ENCODE measurements around the gene UBE2L6. TPM values are rescaled to one million over a fixed set of nuclear protein-coding genes. Genes with fewer than 3 reads are reported as not detected.

UBE2L6 gene
- total and polyA plus RNA-seq, 2 of the 4 experiments (the other 2 are of a cell fraction): 37.5 to 46.7 TPM

DNA sequence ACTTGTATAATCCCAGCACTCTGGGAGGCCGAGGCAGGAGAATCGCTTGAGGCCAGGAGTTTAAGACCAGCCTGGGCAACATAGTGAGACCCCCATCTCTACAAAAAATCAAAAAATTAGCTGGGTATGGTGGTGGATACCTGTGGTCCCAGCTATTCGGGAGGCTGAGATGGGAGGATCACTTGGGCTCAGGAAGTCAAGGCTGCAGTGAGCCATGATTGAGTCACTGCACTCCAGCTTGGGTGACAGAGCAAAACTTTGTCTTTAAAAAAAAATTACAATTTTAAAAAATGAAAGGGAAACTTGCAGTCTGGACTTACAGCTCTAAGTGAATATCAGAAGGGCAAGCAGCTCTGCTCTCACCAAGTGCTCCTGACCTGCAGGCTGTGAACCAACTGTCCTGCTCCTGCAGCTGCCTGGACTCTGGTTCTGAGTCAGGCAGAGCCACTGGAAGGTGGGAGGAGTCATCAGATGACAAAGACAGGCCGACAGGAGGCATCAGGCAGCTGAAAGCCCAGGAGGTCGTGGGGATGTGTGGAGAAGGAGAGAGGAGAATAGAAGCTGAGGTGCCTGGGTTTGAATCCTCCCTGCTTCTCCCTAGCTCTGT is 20.5 kb downstream of the UBE2L6 start:
- H2AK9ac ChIP-seq (replicated peaks; ENCODE audit: low read depth, low read length, poor library complexity): peak overlapping the region; percentile 68
- no peak overlapping the region for H3K4ac ChIP-seq (ENCODE audit: low read depth, low read length)
- no peak overlapping the region for H3K4me2 ChIP-seq (ENCODE audit: low read depth, low read length)
- H3K79me1 ChIP-seq (ENCODE audit: low read depth in 1 of 2, low read length in 2 of 2): no peaks in the 10 kb centered on the region
- no TSS peak for BruUV-seq (replicated peaks)
- no peak overlapping the region for H2AK5ac ChIP-seq (ENCODE audit: low read depth, low read length)
- no peak overlapping the region for H3K27ac ChIP-seq (ENCODE audit: insufficient read depth, low read length)
- H4K5ac ChIP-seq (ENCODE audit: low read depth, low read length): no peak overlapping the region
- H3K36me3 ChIP-seq (ENCODE audit: control insufficient read depth, insufficient read depth, low read length): peaks cover 22% of the 10 kb centered on the region
- no peak overlapping the region for H4K8ac ChIP-seq (ENCODE audit: low read depth in 2 of 2, low read length in 2 of 2)
- H3K14ac ChIP-seq (replicated peaks; ENCODE audit: low read depth, low read length): no peak overlapping the region
- peak overlapping the region; percentile 74 for H2AFZ ChIP-seq (replicated peaks; ENCODE audit: low read length, poor library complexity)
- peak; percentile 95 for ATAC-seq (ENCODE audit: low read depth)
- no peak overlapping the region for H2BK15ac ChIP-seq (ENCODE audit: low read depth, low read length)
- no peak overlapping the region for H2BK120ac ChIP-seq (ENCODE audit: low read depth, low read length)
- dilution Hi-C loops (cut with HindIII; ENCODE audit: low sequenced_read_pairs, unreplicated experiment): no loop called here
- peak; percentile 72 for DNase-seq
- no peaks in the 10 kb centered on the region for H3K4me1 ChIP-seq (ENCODE audit: control insufficient read depth, insufficient read depth, low read length)
- no peaks in the 10 kb centered on the region for H4K20me1 ChIP-seq (ENCODE audit: insufficient read depth, low read length)
- WGBS, 2 experiments (ENCODE audit: extremely low coverage in 2 of 2, insufficient read length in 1 of 2): no CpG with 5 or more reads among the region's 5 CpGs
- no peaks in the 10 kb centered on the region for H3K9me3 ChIP-seq (ENCODE audit: control insufficient read depth, insufficient read depth, low read length)
- no peak overlapping the region for H3K4me3 ChIP-seq (ENCODE audit: insufficient read depth, low read depth, low read length)
- H3K27me3 ChIP-seq (ENCODE audit: control insufficient read depth, insufficient read depth, low read length): peaks cover 11% of the 10 kb centered on the region
- no peak overlapping the region for H3K56ac ChIP-seq (ENCODE audit: extremely low read depth, insufficient read depth, low read length)
- no peak overlapping the region for H4K91ac ChIP-seq (ENCODE audit: insufficient read depth, low read depth, low read length)
- intact Hi-C loops (cut with micrococcal nuclease): no loop called here
- H3K23ac ChIP-seq (ENCODE audit: low read depth, low read length): no peak overlapping the region
- ChIA-PET POLR2A (ENCODE audit: unreplicated experiment) (no interaction called here), CTCF (interaction anchor here (0.6 kb wide), 1 partner anchor 112 kb away, joined by 8 read pairs; no protein-coding TSS in a partner anchor)
- TF ChIP-seq MAFK (IDR thresholded peaks at IDR 0.05; ENCODE audit: low read depth, low read length) (no peak), FOS (IDR thresholded peaks at IDR 0.05; ENCODE audit: low read depth, low read length) (no peak), MXI1 (IDR thresholded peaks at IDR 0.05; ENCODE audit: borderline replicate concordance, low read depth, low read length) (no peak)
- TF ChIP-seq, protein P1, sequence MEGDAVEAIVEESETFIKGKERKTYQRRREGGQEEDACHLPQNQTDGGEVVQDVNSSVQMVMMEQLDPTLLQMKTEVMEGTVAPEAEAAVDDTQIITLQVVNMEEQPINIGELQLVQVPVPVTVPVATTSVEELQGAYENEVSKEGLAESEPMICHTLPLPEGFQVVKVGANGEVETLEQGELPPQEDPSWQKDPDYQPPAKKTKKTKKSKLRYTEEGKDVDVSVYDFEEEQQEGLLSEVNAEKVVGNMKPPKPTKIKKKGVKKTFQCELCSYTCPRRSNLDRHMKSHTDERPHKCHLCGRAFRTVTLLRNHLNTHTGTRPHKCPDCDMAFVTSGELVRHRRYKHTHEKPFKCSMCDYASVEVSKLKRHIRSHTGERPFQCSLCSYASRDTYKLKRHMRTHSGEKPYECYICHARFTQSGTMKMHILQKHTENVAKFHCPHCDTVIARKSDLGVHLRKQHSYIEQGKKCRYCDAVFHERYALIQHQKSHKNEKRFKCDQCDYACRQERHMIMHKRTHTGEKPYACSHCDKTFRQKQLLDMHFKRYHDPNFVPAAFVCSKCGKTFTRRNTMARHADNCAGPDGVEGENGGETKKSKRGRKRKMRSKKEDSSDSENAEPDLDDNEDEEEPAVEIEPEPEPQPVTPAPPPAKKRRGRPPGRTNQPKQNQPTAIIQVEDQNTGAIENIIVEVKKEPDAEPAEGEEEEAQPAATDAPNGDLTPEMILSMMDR (conservative IDR thresholded peaks at IDR 0.05; ENCODE audit: low read depth, low read length): 0 out of 2 replicates have a peak, but pooled peaks have one; percentile 26
- TF ChIP-seq, protein P2, sequence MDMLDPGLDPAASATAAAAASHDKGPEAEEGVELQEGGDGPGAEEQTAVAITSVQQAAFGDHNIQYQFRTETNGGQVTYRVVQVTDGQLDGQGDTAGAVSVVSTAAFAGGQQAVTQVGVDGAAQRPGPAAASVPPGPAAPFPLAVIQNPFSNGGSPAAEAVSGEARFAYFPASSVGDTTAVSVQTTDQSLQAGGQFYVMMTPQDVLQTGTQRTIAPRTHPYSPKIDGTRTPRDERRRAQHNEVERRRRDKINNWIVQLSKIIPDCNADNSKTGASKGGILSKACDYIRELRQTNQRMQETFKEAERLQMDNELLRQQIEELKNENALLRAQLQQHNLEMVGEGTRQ (IDR thresholded peaks at IDR 0.05; ENCODE audit: low read depth, low read length): no peak
- no peak overlapping the region for H3K18ac ChIP-seq (ENCODE audit: low read depth, low read length)
- H3K9me1 ChIP-seq (ENCODE audit: insufficient read depth, low read length): no peaks in the 10 kb centered on the region
- no peak overlapping the region for H3K9ac ChIP-seq (ENCODE audit: low read depth, low read length)
- H2BK20ac ChIP-seq (ENCODE audit: low read depth, low read length): no peak overlapping the region
- H2BK5ac ChIP-seq (ENCODE audit: low read depth, low read length, poor library complexity, severe bottlenecking): no peak overlapping the region
- in situ Hi-C loops (cut with MboI; ENCODE audit: low sequenced_read_pairs): no loop called here

All from IMR-90 (cell line).